ENCODE results near the gene ANKLE2. TPM values are rescaled to one million over a fixed set of nuclear protein-coding genes. Genes with fewer than 3 reads are reported as not detected.

ANKLE2 gene
- total RNA-seq, 1 experiment from 2014 or later, result 80.3 TPM

GRCh38 chr12:132713123-132713522 lies 48.5 kb downstream of the ANKLE2 start:
- DNase-seq, result no peak
- Histone ChIP-seq H3K18ac (ENCODE audit: insufficient read length, low read depth, low read length) (no peak overlapping the region), H3K9me3 (ENCODE audit: control insufficient read depth, low read depth, low read length) (peaks cover 2% of the 10 kb centered on the region), H4K8ac (replicated peaks; ENCODE audit: insufficient read length, low read depth, low read length) (no peak overlapping the region), H4K20me1 (ENCODE audit: control insufficient read depth, insufficient read depth, insufficient read length) (no peaks in the 10 kb centered on the region), H3K27ac (ENCODE audit: insufficient read length, low read depth, low read length) (no peak overlapping the region), H3K4ac (ENCODE audit: low read depth, low read length) (no peak overlapping the region), H3K9ac (ENCODE audit: extremely low read depth, insufficient read length, low read length) (no peak overlapping the region), H2BK120ac (ENCODE audit: low read depth, low read length, poor library complexity, severe bottlenecking) (no peak overlapping the region), H2AK5ac (ENCODE audit: insufficient read length, low read length) (no peak overlapping the region), H3K79me1 (ENCODE audit: insufficient read depth, low read depth, low read length, poor library complexity, severe bottlenecking) (peaks cover 6% of the 10 kb centered on the region), H3K4me2 (ENCODE audit: insufficient read depth, insufficient read length, low read length) (no peak overlapping the region), H3K56ac (ENCODE audit: insufficient read length, low read depth, low read length) (no peak overlapping the region), H2BK20ac (ENCODE audit: low read depth, low read length, poor library complexity, severe bottlenecking) (no peak overlapping the region), H4K5ac (ENCODE audit: insufficient read length, low read depth, low read length) (no peak overlapping the region), H3T11ph (ENCODE audit: low read length) (no peak overlapping the region), H2BK15ac (ENCODE audit: low read depth, low read length) (no peak overlapping the region), H2AFZ (ENCODE audit: low read length) (no peak overlapping the region), H3K4me1 (ENCODE audit: insufficient read depth, low read length) (no peaks in the 10 kb centered on the region), H3K79me2 (ENCODE audit: insufficient read depth, low read length) (peaks cover 15% of the 10 kb centered on the region; the same call in 1 of the 2 replicates), H3K23ac (ENCODE audit: insufficient read length, low read depth, low read length) (no peak overlapping the region), H2BK12ac (ENCODE audit: insufficient read length, low read depth, low read length) (no peak overlapping the region), H3K14ac (ENCODE audit: insufficient read depth, low read length) (no peak overlapping the region), H3K23me2 (ENCODE audit: insufficient read length, low read depth, low read length, poor library complexity, severe bottlenecking) (peaks cover 10% of the 10 kb centered on the region), H2BK5ac (ENCODE audit: insufficient read length, low read length) (no peak overlapping the region), H4K91ac (ENCODE audit: insufficient read length, low read depth, low read length) (no peak overlapping the region), H3K27me3 (ENCODE audit: insufficient read depth, low read length) (peaks cover 2% of the 10 kb centered on the region; the same call in 1 of the 2 replicates)
- Mint-ChIP-seq H3K36me3 (ENCODE audit: insufficient read depth in 1 of 3, low read depth in 3 of 3) (peaks cover 17 to 46% (median 41%) of the 10 kb centered on the region in 3 experiments; a peak in 6 of 7 replicates), H3K27ac (peak overlapping the region in 1 of 3 experiments; percentile 59; a peak in 1 of 7 replicates), H3K4me1 (peaks cover 2 to 9% of the 10 kb centered on the region in 2 experiments; a peak in 3 of 4 replicates), H3K4me3 (peak overlapping the region in 1 of 2 experiments; percentile 14; a peak in 1 of 5 replicates), H3K9me3 (peaks cover 0 to 5% of the 10 kb centered on the region in 2 experiments; a peak in 1 of 5 replicates), H3K27me3 (ENCODE audit: low read depth) (no peaks in the 10 kb centered on the region)
- WGBS (ENCODE audit: extremely low coverage, insufficient read length, low lambda C conversion rate), result no CpG with 5 or more reads among the region's 2 CpGs
- TF ChIP-seq CTCF (conservative IDR thresholded peaks at IDR 0.05), result no peak
